MM.1S (cell line): ENCODE data around the gene ADAMTS18.

ENCODE experiments used
- EZH2phosphoT487 ChIP-seq: fragments of 300-600 bp; sonication (generic); IDR thresholded peaks from 2 replicates; pipeline ENCODE4 v1.6.1; 2018; ENCODE audit warnings: antibody characterized with exemption, low read length
- TF ChIP-seq, protein P1 (sequence below): fragments of 300-600 bp; sonication (generic); IDR thresholded peaks from 2 replicates; pipeline ENCODE4 v1.5.1; 2016; ENCODE audit warnings: antibody characterized with exemption, low read length, mixed read lengths

- TF ChIP-seq, protein P1, sequence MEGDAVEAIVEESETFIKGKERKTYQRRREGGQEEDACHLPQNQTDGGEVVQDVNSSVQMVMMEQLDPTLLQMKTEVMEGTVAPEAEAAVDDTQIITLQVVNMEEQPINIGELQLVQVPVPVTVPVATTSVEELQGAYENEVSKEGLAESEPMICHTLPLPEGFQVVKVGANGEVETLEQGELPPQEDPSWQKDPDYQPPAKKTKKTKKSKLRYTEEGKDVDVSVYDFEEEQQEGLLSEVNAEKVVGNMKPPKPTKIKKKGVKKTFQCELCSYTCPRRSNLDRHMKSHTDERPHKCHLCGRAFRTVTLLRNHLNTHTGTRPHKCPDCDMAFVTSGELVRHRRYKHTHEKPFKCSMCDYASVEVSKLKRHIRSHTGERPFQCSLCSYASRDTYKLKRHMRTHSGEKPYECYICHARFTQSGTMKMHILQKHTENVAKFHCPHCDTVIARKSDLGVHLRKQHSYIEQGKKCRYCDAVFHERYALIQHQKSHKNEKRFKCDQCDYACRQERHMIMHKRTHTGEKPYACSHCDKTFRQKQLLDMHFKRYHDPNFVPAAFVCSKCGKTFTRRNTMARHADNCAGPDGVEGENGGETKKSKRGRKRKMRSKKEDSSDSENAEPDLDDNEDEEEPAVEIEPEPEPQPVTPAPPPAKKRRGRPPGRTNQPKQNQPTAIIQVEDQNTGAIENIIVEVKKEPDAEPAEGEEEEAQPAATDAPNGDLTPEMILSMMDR: no peak
- TF ChIP-seq EZH2phosphoT487: no peak
Observed at GRCh38 chr16:77449208-77449607, 14.4 kb upstream of the ADAMTS18 start.
